Astrocyte (in vitro differentiated cells and primary cell): ENCODE data around the gene ZNF787. TPM values are rescaled to one million over a fixed set of nuclear protein-coding genes. Genes with fewer than 3 reads are reported as not detected.

Experiments
- DNase-seq: peaks from one replicate; pipeline ENCODE4 v3.0.0-alpha.2; 2010; ENCODE audit warnings: low read depth
- FAIRE-seq: peaks from 2 replicates; lab custom pipeline; 2011; peaks lifted over from hg19 to GRCh38; lab: Jason Lieb, UNC
- H2AFZ ChIP-seq: 2 replicates; pipeline ENCODE4 v1.6.0; 2012; ENCODE audit warnings: low read depth, low read length, inconsistent platforms
- H3K27ac ChIP-seq: 2 replicates; pipeline ENCODE4 v1.5.1; 2011; ENCODE audit warnings: low read depth, low read length, inconsistent platforms
- H3K27me3 ChIP-seq: 2 replicates; pipeline ENCODE4 v1.6.0; 2011; ENCODE audit warnings: low read length, inconsistent platforms; ENCODE audit not compliant: insufficient read depth
- H3K36me3 ChIP-seq: 2 replicates; pipeline ENCODE4 v1.5.1; 2011; ENCODE audit warnings: low read length, inconsistent platforms; ENCODE audit not compliant: insufficient read depth
- H3K4me1 ChIP-seq: 2 replicates; pipeline ENCODE4 v1.5.1; 2011; ENCODE audit warnings: low read length, inconsistent platforms; ENCODE audit not compliant: insufficient read depth
- H3K4me2 ChIP-seq: 2 replicates; pipeline ENCODE4 v1.6.0; 2012; ENCODE audit warnings: low read length, inconsistent platforms
- H3K4me3 ChIP-seq: 2 replicates; pipeline ENCODE4 v1.5.1; 2011; ENCODE audit warnings: low read depth, mild to moderate bottlenecking, low read length, inconsistent platforms; ENCODE audit not compliant: insufficient read depth
- H3K79me2 ChIP-seq: 2 replicates; pipeline ENCODE4 v1.6.0; 2012; ENCODE audit warnings: mild to moderate bottlenecking, low read length, inconsistent platforms; ENCODE audit not compliant: insufficient read depth
- H3K9ac ChIP-seq: 2 replicates; pipeline ENCODE4 v1.6.0; 2012; ENCODE audit warnings: mild to moderate bottlenecking, low read length, inconsistent platforms
- H3K9me3 ChIP-seq: 2 replicates; pipeline ENCODE4 v1.5.1; 2012; ENCODE audit warnings: low read depth, mild to moderate bottlenecking, low read length, inconsistent platforms; ENCODE audit not compliant: insufficient read depth
- H4K20me1 ChIP-seq: 2 replicates; pipeline ENCODE4 v1.6.0; 2012; ENCODE audit warnings: low read length, inconsistent platforms; ENCODE audit not compliant: insufficient read depth
- H3K27ac Mint-ChIP-seq: one replicate; pipeline ENCODE4 v1.8.0; 2021; ENCODE audit warnings: mild to moderate bottlenecking, mixed read lengths; ENCODE audit not compliant: unreplicated experiment
- H3K27me3 Mint-ChIP-seq: one replicate; pipeline ENCODE4 v1.8.0; 2021; ENCODE audit warnings: low read depth, mixed read lengths; ENCODE audit not compliant: unreplicated experiment
- H3K36me3 Mint-ChIP-seq: one replicate; pipeline ENCODE4 v1.8.0; 2021; ENCODE audit warnings: low read depth, mixed read lengths; ENCODE audit not compliant: unreplicated experiment
- H3K4me1 Mint-ChIP-seq: one replicate; pipeline ENCODE4 v1.8.0; 2021; ENCODE audit warnings: low read depth, mixed read lengths; ENCODE audit not compliant: unreplicated experiment
- H3K4me3 Mint-ChIP-seq: one replicate; pipeline ENCODE4 v1.8.0; 2021; ENCODE audit warnings: mild to moderate bottlenecking, moderate library complexity, mixed read lengths; ENCODE audit not compliant: unreplicated experiment
- H3K9me3 Mint-ChIP-seq: one replicate; pipeline ENCODE4 v1.8.0; 2021; ENCODE audit warnings: mild to moderate bottlenecking, mixed read lengths; ENCODE audit not compliant: unreplicated experiment
- CTCF ChIP-seq: IDR thresholded peaks from 2 replicates; pipeline ENCODE4 v1.5.1; 2011; ENCODE audit warnings: low read depth, mild to moderate bottlenecking, inconsistent platforms, low read length, moderate library complexity; ENCODE audit not compliant: insufficient read depth
- EZH2 ChIP-seq: IDR thresholded peaks from 2 replicates; pipeline ENCODE4 v1.6.1; 2012; ENCODE audit warnings: mild to moderate bottlenecking, low read length, inconsistent platforms; ENCODE audit not compliant: insufficient read depth
- total RNA-seq: library from RNA; stranded (reverse); gene quantifications from 2 replicates; pipeline ENCODE4 v1.2.1, GENCODE V29; 2021

ZNF787 gene
- total RNA-seq, 1 donor from 2014 or later, result 36.3 TPM

GRCh38 chr19:56085571-56086275 is 35.4 kb downstream of the ZNF787 start:
- Histone ChIP-seq H4K20me1 (peaks cover 49% of the 10 kb centered on the region), H3K9me3 (no peaks in the 10 kb centered on the region), H3K9ac (no peak overlapping the region)

GRCh38 chr19:56084835-56085536 is 36.1 kb downstream of the ZNF787 start:
- Histone ChIP-seq H3K27me3 (no peaks in the 10 kb centered on the region), H3K36me3 (no peaks in the 10 kb centered on the region), H3K27ac (no peak overlapping the region), H4K20me1 (peaks cover 44% of the 10 kb centered on the region), H3K4me1 (peaks cover 8% of the 10 kb centered on the region), H3K4me2 (no peak overlapping the region), H3K79me2 (peaks cover 9% of the 10 kb centered on the region), H3K4me3 (no peak overlapping the region), H2AFZ (no peak overlapping the region), H3K9ac (no peak overlapping the region), H3K9me3 (no peaks in the 10 kb centered on the region)
- FAIRE-seq, result no peak
- H3K4me1 Mint-ChIP-seq, result peaks cover 11% of the 10 kb centered on the region
- no peak for DNase-seq
- H3K9me3 Mint-ChIP-seq, result peaks cover 2% of the 10 kb centered on the region
- H3K4me3 Mint-ChIP-seq, result no peak overlapping the region
- peaks cover 3% of the 10 kb centered on the region for H3K36me3 Mint-ChIP-seq
- TF ChIP-seq EZH2 (no peak), CTCF (no peak)
- no peak overlapping the region for H3K27ac Mint-ChIP-seq
- H3K27me3 Mint-ChIP-seq, result no peaks in the 10 kb centered on the region

More at GRCh38 chr19:56085571-56086275, 35.4 kb downstream of the ZNF787 start:
- H3K27me3 ChIP-seq, result no peaks in the 10 kb centered on the region
- H2AFZ ChIP-seq, result no peak overlapping the region
- H3K4me1 ChIP-seq, result peaks cover 8% of the 10 kb centered on the region
- Mint-ChIP-seq H3K4me3 (no peak overlapping the region), H3K27ac (peak overlapping the region; percentile 47), H3K36me3 (peaks cover 3% of the 10 kb centered on the region), H3K9me3 (peaks cover 2% of the 10 kb centered on the region), H3K4me1 (peaks cover 12% of the 10 kb centered on the region), H3K27me3 (no peaks in the 10 kb centered on the region)
- FAIRE-seq, result no peak
- DNase-seq, result no peak
- H3K79me2 ChIP-seq, result peaks cover 15% of the 10 kb centered on the region
- H3K4me2 ChIP-seq, result no peak overlapping the region
- no peak for TF ChIP-seq EZH2
- TF ChIP-seq CTCF, result no peak
- H3K27ac ChIP-seq, result no peak overlapping the region
- no peak overlapping the region for H3K4me3 ChIP-seq
- no peaks in the 10 kb centered on the region for H3K36me3 ChIP-seq
